Omental fat pad (tissue), 4 donors: ENCODE data around the gene SDS. TPM values are rescaled to one million over a fixed set of nuclear protein-coding genes. Genes with fewer than 3 reads are reported as not detected.
A peak's percentile ranks its signal among the peaks of the same experiment; 100 is the strongest.

Experiments used
- ATAC-seq: fragments of 150-250 bp; one replicate; pipeline ENCODE4 v1.9.1; 2016; ENCODE audit warnings: mild to moderate bottlenecking, moderate library complexity; ENCODE audit not compliant: low FRiP score
- DNase-seq: peaks from one replicate; pipeline ENCODE4 v3.0.0-alpha.2; 2019; ENCODE audit warnings: low spot score
- CTCF ChIP-seq, 3 donors: fragments of 450-650 bp; IDR thresholded peaks; one replicate each; pipeline ENCODE4 v1.5.1; 2016 to 2017; ENCODE audit warnings: antibody characterized with exemption in 3 of 3, mild to moderate bottlenecking in 3 of 3, moderate library complexity in 2 of 3
- total RNA-seq, 4 donors: library from RNA; depleted of rRNA; stranded (reverse); fragments of >200 nt; gene quantifications; one replicate each; pipeline ENCODE4 v1.1.0, GENCODE V29; 2016

Gene SDS
- total RNA-seq, 4 donors from 2014 or later = 0.63 to 52.1 (median 3.3) TPM

DNA sequence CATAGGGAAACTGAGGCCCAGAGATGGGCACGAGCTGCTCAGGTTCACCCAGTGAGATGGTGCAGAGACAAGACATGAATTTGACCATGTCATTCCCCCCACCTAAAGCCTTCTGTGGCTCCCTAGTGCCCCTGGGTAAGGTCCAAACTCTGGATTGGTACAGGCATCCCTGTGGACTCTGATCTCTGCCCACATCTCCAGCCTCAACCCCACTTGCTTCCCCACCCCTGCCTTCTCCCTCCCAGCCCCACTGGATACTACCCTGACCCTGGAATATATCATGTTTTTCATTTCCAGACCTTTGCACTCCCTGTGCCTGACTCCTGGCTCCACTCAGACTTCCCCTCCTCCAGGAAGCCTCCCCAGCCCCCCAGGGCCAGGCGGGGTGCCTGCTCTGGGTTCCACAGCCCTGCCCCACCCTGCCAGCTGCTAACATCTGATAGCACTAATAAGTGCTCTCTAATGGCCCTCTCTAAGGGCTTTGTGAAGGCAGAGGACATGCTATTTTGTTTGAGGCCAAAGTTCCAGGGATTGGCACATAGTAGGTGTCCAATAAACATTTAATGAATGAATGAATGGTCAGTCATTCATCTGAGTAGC, 17.4 kb upstream of the SDS start:
- no peak for TF ChIP-seq CTCF (IDR thresholded peaks at IDR 0.05)
- no peak for DNase-seq
- no peak for ATAC-seq

GRCh38 chr12:113418213-113418879, 14.7 kb upstream of the SDS start:
- TF ChIP-seq CTCF (IDR thresholded peaks at IDR 0.05) = no peak
- peak; percentile 66 for DNase-seq
- ATAC-seq = peak; percentile 16

DNA sequence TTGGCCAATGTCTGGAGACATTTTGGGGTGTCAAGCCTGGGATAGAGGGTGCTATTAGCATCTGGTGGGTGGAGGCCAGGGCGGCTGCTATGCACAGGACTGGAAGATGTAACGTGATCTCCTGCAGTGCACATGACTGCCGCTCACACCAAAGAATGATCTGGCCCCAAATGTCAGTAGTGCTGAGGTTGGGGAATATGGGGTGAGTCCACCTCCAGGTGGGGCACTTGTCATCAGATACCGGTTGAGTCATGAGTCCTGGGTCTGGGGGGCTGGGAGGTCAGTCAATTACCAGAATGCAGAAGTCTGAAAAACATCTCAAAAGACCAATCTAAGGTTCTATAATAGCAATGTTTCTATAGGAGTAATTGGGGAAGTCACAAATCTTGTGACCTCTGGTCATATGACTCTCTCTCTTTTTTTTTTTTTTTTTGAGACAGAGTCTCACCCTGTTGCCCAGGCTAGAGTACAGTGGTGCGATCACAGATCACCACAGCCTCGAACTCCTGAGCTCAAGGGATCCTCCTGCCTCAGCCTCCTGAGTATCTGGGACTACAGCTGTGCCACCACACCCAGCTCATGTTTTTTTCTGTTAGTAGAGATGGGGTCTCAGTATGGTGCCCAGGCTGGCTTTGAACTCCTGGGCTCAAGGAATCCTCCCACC, 12.5 kb upstream of the SDS start:
- TF ChIP-seq CTCF (IDR thresholded peaks at IDR 0.05) = no peak
- DNase-seq = no peak
- ATAC-seq = peak; percentile 52

GRCh38 chr12:113414519-113415038, 10.9 kb upstream of the SDS start:
- ATAC-seq (no peak), DNase-seq (no peak)
- TF ChIP-seq CTCF (IDR thresholded peaks at IDR 0.05) = no peak

DNA sequence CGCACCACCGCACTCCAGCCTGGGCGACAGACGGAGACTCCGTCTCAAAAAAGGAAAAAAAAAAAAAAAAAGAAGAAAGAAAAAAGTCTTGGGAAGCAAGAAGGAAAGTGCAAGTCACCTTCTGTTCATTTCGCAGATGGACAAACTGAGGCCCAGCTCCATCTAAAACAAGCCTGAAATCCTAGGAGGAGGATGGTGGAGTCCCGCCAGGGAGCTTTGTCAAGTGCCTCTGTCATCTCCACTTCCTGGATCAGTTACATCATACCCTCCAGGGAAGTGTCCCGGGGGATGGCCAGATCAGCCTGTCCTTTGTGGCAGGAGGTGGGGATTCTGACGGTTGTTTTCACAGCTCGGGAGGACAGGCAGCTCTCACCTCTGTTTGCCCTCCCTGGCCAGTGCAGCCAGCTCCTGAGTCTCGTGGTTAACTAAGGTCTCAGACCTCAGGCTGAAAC, 9.8 kb upstream of the SDS start:
- no peak for ATAC-seq
- TF ChIP-seq CTCF (IDR thresholded peaks at IDR 0.05) = no peak
- DNase-seq = no peak

GRCh38 chr12:113409462-113410124, 5.9 kb upstream of the SDS start:
- ATAC-seq (no peak), DNase-seq (no peak)
- no peak for TF ChIP-seq CTCF (IDR thresholded peaks at IDR 0.05)
